SIG-M5 (cell line): ENCODE measurements around the gene C9orf78.

Experiments used
- DNase-seq: peaks from one replicate; lab custom pipeline; 2025; lab: John Stamatoyannopoulos, UW

Gene C9orf78

GRCh38 chr9:129845373-129845772 is 10.3 kb upstream of the C9orf78 start:
- no peak for DNase-seq

- no peak for DNase-seq
Observed at GRCh38 chr9:129841071-129841470, 6.0 kb upstream of the C9orf78 start.

GRCh38 chr9:129840034-129840433 is 5.0 kb upstream of the C9orf78 start:
- no peak for DNase-seq

DNA sequence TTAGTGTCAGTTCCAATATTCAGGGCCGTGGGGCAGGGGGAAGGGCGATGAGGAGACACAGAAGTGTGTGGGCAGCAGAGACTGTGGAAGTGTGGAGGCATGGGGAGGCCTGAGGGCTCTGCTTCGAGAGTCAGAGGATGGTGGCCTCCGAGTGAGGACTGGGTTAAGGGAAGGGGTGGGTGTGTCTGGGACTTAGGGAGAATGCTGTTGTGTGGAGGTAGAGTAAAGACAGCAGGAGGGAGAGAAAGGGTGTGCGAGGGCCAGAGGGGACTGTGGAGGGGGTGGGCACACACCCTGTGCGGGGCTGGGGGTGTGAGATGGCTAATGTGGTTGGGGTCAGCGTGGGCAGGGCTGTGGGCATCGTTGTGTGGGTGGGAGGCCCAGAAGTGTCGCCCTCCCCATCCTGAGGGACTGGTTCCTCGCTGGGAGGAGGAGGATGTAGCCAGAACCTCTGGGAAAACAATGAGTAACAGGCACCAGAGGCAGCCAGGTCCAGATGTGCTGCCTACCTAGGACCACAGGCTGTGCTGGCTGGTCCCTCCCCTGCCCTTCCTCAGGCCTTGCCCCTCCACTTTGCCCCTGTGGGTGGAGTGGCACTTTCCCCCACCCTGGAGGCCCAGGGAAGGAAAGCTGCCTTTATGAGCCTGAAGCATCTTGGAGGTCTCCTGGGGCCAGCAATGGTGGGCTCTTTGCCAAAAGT is 4.4 kb upstream of the C9orf78 start:
- no peak for DNase-seq

DNA sequence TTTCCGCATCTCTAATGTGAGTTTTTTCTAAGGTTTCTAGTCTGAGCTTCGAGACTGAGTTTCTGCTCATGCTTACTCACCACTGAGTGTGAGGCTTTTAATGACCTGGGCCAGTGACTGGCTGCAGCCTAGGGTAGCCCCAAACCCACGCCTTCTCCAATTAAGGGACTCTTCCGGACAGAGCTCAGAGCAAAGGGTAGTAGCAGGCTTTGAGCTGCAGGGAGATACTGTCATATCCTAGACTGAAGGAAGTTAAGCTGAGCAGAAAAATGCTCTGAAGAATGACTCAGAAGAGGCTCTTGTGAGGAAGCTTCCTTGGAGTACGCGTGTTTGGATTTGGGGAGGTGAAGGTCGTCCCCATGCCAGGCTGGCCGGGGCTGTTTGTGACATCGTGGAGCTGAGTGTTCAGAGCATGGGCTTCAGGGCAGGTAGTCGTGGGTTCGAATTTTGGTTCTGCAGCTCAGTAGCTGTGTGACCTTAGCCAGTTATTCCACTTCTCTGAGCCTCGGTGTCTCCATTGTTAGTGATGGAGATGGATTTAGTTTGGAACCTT is 3.7 kb upstream of the C9orf78 start:
- no peak for DNase-seq

DNA sequence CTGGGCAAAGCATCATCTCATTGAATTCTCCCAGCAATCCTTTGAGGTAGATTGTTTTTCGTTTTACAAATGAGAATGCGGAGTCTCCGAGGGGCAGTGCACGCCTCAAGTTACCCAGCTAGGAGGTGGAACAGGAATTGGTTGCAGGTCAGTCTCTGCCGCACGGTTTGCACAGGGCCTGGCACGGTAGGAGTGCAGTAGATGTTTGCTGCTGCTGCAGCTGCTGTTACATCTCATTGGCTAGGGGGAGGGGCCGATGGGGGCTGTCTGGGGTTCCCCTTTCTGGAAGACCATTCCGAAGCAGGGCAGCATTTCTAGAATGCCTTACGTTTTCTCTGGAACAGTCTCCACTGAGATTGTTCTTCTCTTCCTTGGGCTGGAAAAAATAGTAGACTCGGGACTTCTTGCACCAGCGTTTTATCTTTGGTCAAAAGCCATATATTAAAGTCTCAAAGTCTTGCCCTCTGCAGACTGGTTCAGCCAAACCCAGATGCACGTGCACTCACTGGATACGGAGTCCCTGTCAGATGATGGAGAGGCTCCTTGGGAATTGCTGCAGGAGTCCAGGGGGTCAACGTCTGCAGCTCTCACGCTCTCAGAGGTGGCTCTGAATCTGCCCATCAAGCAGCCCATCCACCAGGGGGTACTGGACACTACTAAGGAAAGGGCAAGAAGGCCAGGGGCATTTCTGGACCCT is 1.4 kb upstream of the C9orf78 start:
- DNase-seq = no peak

- DNase-seq = no peak
Observed at GRCh38 chr9:129835860-129836223, 767 bp upstream of the C9orf78 start.

DNA sequence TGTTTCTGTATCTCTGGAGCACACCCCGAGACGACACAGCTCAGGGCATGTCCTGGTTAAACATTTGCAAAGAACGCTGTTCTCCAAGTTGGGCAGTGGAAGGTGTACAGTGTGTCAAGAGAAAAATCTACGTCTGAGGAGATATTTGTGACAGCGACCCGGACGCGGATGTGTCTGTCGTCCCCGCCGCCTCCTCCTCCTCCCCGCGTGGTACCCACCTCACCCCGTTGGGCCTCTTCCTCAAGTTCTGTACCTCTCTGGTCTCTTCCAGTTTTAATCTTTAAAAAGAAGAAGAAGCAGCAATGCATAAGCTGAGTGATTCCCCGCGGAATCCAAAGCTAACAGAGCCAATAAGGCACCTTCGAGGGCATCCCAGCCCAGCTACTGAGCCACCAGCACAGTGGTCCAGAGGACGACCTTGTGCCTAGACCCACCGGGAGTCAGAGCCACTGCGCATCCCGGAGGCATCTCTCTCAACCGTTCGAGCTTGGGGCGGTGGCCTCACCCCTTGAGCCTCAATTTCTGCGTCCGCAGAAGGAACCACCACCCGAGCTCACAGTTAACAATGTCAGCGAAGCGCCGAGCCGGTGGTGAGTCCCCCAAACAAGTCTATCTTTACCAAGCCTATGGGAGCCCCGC is 467 bp downstream of the C9orf78 start:
- DNase-seq = no peak

GRCh38 chr9:129832982-129833381 is 2.1 kb downstream of the C9orf78 start:
- DNase-seq = no peak

GRCh38 chr9:129828969-129829368 is 6.1 kb downstream of the C9orf78 start:
- DNase-seq = no peak

- DNase-seq = no peak
Observed at GRCh38 chr9:129828051-129828450, 7.0 kb downstream of the C9orf78 start.

GRCh38 chr9:129826759-129827158 is 8.3 kb downstream of the C9orf78 start:
- no peak for DNase-seq

- DNase-seq = no peak
Observed at GRCh38 chr9:129826344-129826743, 8.7 kb downstream of the C9orf78 start.

- DNase-seq = peak; percentile 74
Observed at GRCh38 chr9:129823935-129824601, 11.0 kb downstream of the C9orf78 start, which contains the start of gene TOR1A. TSS of gene TOR1A (minus strand) at chr9:129824136. CDS start at chr9:129824085, 51 bp downstream.

GRCh38 chr9:129823542-129823934 is 11.5 kb downstream of the C9orf78 start:
- no peak for DNase-seq

DNA sequence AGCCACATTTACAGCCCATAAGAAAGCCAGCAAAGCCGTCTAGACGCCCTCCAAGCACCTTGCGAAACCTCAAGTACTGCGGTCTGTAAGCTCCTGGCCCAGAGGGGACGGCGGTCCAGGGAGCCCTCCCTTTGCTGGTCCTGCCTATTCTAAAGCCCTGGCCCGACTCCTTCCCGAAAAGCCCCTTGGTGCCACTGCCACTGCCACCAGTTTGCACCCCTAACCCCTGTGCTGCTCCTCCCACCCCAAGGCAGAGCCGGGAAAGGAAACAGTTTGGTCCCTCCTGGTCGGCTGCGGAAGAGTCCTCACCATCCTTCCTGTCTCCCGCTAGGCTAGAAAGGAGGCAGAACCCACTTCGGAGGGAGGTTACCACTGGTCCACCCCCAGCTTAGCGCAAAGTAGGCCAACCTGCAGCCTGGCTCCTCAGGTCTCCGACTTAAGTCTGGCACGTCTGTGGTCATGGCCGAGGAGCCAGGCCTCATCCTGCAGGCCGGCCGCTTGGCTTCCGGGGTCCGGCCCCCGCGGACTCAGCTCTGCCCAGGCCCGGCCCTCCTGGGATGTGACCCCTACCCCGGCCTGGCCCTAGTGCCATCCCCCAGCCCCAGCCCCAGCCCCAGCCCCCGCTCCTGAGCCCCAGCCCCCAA is 12.1 kb downstream of the C9orf78 start:
- peak; percentile 7 for DNase-seq

DNA sequence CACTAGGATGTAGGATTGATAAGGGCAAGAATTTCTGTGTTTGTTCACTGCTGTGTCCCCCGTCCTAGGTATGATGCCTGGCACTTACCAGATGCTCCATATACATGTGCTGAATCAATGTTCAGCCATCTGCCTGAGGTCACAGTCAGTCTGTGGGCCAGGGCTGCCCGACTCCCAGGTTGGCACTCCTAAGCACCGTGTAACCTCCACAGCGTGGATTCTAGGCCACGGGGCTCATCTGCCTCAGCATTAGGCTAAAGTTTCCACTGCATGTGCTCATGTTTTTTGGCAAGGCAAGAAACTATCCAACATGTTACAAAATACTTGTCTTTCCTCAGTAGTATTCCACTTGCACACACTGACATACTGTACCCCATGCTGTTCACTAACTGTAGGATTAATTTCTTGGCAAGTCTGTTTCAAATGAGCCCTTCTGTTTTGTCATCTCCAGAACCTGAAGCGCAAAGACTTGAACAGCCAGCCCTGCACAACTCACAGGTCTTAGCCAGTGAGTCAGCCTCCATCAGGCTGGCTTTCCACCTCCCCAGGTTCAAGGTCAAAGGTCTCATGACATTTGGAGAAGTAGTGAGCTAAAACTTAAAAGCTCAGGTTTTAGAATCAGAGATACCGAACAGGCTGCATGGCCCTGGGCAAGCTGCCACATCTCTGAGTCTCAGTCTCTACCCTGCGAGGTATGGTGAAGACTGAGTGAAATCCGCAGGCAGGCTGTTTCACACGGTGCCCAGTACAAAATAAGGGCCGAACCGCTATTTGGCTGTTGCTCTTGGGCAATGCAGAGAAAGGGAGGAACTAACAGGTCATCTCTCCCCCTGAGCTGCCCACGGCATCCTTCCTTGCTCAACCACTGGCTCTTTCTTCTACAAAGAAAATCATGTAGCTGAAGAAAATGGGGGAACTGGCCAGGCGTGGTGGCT is 18.3 kb downstream of the C9orf78 start:
- DNase-seq = peak; percentile 3

DNA sequence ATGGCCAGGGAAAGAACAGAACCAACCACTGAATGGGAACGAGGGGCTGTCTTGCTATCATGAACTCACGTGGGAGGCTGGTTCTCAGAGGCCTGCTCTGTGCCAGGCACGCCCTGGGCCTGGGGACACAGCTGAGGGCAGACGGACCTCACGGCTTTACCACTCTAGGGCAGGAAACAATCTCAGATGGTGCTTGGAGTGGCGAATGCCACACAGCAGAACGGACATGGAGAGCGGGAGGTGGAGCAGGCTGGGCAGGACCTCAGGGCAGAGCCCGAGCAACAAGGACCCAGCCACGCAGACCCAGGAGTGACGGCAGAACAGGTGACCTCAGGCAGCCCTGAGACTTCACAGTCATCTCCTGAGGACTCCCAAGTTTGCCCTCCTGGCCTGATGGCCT is 19.8 kb downstream of the C9orf78 start:
- DNase-seq = no peak

DNA sequence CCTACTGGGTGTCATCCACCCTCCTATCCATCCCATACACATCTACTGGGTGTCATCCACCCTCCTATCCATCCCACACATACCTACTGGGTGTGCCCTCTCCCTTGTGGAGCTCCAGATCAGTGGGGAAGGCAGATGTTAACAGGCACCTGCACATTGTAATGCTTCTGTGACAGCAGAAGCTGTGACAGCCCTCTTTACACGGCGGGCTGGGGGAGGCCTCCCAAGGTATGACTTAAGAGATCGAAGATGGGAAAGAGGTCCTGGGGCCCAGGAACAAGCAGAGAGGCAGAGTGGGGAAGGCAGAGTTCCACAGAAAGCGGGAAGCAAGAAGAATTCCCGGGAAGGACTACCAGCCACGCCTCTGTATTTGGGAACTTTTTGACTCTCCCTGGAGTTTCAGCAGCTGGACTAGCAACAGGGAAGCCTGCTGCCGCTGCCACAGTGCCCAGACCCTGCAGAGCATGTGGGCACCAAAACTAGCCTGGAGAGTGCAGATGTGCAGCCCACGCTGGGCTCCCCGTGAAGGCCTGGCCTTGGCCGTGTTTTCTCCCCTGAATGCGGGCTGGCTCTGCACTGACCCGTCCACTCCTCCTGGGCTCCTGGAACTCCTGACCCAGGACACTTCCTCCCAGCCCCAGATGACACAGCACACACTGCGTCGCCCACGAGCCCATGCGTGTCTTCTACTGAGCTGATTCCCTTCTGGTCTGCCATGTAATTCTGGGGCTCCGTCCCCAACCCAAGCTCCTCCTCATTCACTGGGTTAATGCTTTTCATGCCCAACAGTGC is 20.4 kb downstream of the C9orf78 start:
- no peak for DNase-seq

GRCh38 chr9:129813661-129814060 is 21.4 kb downstream of the C9orf78 start:
- no peak for DNase-seq
